Stimulated activated CD4-positive, alpha-beta T cell treated with anti-CD3 and anti-CD28 coated beads, Interleukin-12 subunit alpha, Interleukin-12 subunit beta, amount 100 ng/mL, for 48 hours (primary cell): ENCODE results near the gene CLDN5.
"Not testable (repeated sequence)": the region's sequence is repeated elsewhere in the genome, so short reads cannot be mapped to it uniquely, and the experiment has no call there.

Experiments used
- DNase-seq, 3 donors: peaks; one replicate each; pipeline ENCODE4 v3.0.0-alpha.2; 2020; ENCODE audit warnings: low read depth in 2 of 3, low spot score in 1 of 3

Gene CLDN5

DNA sequence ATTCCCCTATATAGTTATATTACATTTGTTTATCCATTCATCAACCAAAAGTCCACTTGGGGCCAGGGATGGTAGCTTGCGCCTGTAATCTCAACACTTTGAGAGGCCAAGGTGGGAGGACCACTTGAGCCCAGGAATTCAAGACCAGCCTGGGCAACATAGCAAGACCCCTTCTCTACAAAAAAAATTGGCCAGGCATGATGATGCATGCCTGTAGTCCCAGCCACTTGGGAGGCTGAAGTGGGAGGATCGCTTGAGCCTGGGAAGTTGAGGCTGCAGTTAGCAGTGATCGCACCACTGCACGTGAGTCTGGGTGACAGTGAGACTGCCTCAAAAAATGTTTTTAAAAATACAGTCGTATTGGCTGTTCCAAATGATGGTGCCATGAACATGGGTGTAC, 24.2 kb upstream of the CLDN5 start:
- DNase-seq, result not testable (repeated sequence)

DNA sequence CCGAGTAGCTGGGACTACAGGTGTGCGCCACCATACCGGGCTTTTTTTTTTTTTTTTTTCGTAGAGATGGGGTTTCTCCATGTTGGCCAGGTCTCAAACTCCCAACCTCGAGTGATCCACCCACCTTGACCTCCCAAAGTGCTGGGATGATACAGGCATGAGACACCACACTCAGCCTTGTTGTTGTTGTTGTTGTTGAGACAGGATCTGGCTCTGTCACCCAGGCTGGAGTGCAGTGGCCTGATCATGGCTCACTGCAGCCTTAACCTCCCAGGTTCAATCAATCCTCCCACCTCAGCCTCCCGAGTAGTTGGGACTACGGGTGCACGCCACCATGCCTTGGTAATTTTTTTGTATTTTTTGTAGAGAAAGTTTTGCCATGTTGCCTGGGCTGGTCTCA, 23.4 kb upstream of the CLDN5 start:
- no peak for DNase-seq

DNA sequence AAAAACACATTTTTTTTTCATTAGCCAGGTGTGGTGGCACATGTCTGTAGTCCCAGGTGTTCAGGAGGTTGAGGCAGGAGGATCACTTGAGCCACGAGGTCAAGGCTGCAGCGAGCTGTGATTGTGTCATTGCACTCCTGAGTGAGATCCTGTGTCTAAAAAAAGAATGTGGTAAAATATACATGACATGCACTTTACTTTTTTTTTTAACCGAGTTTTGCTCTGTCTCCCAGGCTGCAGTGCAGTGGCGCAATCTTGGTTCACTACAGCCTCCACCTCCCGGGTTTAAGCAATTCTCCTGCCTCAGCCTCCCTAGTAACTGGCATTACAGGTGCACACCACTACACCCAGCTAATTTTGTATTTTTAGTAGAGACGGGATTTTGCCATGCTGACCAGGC, 22.5 kb upstream of the CLDN5 start:
- DNase-seq, result no peak

DNA sequence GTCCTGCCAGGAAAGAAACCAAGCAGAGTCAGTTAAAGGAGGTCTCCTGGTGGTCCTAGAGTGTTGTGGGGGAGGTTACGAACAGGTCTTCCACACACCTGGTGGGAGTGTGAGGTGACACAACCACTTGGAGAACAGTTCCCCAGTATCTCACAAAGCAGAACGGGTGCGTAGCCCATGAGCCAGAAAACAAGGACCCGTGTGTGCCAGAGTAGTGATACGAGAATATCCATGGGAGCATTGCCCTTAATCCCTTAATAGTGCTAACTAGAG, 21.7 kb upstream of the CLDN5 start:
- no peak for DNase-seq

DNA sequence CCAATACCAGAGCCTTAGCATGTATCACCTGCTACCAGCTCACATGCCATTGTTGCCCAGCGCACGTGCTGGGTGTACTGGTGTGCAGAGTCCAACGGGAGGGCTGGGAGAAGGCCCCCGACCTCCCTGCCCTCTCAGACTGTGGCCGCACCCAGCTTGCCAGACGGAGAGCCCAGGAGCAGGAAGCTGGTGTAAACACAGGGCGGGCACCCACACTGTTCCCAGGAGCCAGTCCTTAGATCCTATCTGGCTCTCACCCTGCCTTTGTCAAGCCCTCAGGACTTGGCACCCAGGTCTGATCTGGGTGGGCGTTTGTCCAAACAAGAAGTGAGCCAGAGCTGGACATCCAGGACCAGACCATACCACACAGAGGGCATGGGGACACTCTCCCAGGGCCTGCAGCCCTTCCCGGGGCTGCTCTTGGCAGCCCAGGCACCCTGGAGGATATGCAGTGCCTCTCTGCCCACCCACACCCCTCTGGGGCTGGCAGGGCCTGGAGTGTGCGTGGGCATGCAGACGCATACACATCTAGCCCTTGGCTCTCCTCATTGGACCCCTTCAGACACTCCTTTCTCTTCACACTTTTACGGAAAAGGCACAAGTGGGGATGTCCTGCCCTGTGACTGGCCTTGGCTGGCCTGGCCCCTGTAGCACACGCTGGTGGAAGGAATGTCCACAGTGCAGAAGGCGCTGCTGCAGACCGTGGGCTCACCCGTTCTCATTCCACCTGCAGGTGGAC, 19.9 kb upstream of the CLDN5 start:
- no peak for DNase-seq

DNA sequence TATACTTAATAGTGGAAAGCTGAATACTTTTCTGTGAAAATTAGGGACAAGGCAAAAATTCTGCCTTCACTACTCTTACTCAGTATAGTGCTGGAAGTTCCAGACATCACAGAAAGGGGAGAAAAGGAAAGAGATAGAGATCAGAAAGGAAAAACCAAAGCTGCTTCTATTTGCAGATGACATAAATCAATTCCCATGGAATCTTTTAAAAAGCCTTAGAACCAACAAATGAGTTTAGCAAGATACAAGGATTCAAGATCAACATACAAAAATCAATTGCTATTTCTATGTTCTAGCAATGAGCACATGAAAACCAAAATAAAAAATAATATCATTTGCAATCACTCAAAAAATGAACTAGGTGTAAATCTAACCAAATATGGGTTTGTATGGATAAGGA, 16.2 kb upstream of the CLDN5 start:
- DNase-seq, result no peak

DNA sequence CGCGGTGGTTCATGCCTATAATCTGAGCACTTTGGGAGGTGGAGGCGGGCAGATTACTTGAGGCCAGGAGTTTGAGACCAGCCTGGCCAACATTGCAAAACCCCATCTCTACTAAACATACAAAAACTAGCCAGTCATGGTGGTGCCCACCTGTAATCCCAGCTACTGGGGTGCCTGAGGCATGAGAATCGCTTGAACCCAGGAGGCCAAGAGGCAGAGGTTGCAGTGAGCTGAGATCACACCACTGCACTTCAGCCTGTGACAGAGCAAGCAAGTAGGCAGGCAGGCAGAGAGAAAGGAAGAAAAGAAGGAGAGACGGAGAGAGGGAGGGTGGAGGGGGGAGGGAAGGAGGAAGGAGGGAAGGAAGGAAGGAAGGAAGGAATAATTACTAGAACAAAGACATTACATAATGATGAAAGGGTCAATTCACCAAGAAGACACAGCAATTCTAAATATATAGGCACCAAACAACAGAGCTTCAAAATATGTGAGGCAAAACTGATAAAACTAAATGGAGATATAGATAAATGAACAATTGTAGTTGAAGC, 13.8 kb upstream of the CLDN5 start:
- DNase-seq, result no peak

DNA sequence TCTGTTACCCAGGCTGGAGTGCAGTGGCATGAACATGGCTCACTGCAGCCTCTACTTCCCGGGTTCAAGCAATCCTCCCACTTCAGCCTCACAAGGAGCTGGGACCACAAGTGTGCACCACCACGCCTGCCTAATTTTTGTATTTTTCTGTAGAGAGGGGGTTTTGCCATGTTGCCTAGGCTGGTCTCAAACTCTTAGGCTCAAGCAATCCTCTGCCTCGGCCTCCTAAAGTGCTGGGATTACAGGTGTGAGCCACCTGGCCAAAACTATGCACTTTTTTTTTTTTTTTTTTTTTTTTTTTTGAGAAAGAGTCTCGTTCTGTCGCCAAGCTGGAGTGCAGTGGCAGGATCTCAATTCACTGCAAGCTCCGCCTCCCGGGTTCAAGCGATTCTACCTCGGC, 12.4 kb upstream of the CLDN5 start:
- DNase-seq, result no peak

DNA sequence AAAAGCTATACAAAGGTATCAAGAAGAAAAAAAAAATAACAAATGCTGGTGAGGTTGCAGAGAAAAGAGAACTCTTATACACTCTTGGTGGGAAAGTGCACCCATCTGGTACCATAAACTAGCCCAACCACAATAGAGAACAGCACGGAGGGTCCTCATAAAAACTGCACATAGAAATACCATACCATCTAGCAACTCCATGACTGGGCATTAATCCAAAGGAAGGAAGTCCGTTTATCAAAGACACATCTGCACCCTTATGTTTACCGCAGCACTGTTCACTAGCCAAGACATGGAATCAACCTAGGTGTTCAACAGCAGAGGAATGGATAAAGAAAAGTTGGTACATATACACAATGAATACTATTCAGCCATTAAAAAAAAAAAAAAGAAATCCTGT, 10.8 kb upstream of the CLDN5 start:
- DNase-seq, result no peak

DNA sequence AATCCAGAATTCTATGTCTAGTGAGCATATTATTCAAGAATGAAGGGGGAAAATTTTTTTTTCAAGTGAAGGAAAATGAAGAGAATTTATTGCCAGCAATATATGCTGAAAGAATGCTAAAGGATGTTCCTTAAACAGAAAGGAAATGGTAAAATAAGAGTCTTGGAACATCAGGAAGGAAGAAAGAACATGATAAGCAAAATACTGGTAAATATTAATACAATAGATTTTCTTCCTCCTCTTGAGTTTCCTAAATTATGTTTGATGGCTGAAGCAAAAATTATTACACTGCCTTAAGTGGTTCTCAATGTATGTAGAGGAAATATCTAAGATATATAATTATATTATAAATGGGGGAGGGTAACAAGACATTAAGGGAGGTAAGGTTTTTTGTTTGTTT, 9.6 kb upstream of the CLDN5 start:
- no peak for DNase-seq

DNA sequence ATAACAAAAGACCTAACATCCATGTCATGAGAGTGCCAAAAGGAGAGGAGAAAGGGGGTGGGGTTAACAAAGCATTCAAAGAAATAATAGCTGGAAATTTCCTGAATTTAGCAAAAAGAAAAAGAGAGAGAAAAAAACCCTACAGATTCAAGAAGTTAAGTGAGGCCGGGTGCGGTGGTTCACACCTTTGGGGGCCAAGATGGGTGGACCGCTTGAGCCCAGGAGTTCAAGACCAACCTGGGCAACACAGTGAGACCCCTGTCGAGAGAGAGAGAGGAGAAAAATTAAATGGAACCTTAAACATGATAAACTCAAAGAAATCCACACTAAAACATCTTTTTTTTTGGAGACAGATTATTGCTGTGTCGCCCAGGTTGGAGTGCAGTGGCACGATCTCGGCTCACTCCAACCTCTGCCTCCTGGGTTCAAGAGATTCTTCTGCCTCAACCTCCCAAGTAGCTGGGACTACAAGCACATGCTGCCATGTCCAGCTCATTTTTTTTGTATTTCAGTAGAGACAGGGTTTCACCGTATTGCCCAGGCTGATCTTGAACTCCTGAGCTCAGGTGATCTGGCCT, 8.9 kb upstream of the CLDN5 start:
- DNase-seq, result no peak

DNA sequence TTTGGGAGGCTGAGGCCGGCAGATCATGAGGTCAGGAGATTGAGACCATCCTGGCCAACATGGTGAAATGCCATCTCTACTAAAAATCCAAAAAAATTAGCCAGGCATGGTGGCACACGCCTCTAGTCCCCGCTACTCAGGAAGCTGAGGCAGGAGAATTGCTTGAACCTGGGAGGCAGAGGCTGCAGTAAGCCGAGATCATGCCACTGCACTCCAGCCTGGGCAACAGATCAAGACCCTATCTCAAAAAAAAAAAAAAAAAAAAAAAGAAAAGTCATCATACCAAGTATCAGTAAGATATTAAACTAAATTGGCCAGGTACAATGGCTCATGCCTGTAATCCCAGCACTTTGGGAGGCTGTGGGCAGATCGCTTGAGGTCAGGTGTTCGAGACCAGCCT, 7.1 kb upstream of the CLDN5 start:
- DNase-seq, result not testable (repeated sequence)

DNA sequence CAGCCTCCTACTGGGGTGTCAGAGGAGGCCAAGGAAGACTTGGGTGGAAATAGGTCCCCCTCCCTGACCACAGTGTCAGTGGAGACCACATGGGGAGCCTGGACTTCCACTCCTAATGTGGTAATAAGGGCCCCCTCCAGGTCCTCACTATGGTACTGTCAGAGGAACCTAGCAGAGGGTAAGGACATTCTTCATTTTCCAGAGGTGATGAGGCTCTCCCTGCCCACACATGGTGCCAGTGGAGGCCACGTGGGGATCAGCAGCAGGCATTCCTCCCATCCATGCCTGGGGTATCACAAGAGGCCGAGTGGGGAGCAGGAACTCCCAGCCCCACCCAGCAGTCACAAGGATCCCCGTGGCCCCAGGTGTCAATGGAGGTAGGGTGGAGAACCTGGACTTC, 6.5 kb upstream of the CLDN5 start:
- DNase-seq, result no peak

DNA sequence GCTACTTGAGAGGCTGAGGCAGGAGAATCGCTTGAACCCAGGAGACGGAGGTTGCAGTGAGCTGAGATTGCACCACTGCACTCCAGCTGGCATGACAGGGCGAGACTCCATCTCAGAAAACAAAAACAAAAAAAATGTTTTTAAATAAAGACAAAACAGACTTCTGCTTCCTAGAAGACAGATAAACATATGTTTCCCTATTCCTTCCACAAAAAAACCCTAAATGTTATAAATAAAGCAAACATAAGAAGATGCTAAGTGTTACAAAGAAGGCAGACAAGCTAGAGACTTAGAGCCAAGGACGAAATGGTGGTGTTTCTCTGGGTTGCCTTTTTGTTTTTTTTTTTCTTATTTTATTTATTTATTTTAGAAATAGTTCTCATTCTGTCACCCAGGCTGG, 5.6 kb upstream of the CLDN5 start:
- no peak for DNase-seq

DNA sequence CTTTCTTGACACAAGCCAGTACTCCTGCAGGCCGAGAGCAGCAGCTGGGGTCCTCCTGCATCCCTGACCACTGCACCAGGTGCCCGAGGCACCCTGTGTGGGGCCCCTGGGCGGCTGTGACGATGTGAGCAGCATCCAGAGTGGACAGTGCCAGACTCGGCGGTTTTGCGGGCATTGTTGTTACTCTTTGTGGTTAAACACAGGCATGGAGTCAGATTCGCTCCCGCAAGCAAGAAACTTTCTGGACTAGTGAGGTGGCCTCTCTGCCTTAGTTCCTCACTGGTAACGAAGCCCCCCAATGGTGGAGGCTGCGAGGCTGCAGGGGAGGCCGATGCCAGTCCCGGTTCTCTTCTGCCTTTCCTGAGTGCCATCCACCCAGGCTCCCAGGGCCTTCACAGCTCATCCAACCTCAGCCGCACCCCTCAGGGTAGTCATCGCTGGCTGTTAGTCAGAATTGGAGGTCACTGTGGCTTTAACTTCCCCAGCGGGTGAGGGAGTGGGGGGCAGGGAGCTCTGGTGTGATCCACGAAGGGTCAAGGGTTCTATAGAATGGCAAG, 3.7 kb upstream of the CLDN5 start:
- DNase-seq, result no peak

DNA sequence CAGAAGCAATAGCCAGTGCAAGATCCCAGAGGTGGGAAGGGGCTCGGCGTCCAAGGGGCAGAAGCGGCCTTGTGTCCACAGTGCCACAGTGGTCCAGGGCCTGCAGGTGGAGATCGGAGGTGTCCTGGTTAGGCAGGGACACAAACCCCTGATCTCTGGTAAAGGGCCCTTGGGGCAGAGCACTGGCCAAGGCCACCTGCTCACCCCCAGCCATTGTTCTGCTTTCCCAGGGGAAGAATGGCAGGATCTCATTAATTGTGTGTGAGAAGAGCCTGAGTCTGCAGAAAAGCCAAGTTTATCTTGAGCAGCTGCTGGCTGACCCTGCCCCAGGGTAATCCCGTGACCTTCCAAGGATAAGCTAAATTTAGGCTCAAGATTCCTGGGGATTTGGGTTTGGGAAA, 3.1 kb upstream of the CLDN5 start:
- no peak for DNase-seq

DNA sequence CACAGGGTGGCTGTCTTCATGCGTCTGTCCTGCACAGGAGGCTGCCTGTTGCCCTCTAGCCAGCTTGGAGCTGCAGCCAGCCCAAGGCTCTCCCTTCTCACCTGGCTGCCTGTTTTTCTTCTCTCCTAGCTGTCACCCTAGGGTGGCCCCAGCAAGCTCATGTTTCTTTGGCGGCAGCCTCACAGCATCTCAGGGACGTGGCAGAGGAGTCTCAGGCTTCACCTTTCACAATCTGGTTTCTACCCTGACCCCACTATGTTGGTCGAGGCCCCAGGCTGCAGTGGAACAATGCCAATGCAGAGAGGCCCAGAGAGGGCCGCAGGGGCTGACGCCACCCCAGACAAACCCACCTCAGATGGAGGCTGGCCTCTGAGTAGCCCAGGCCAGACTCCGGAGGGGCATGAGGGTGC, 2.5 kb upstream of the CLDN5 start:
- no peak for DNase-seq

DNA sequence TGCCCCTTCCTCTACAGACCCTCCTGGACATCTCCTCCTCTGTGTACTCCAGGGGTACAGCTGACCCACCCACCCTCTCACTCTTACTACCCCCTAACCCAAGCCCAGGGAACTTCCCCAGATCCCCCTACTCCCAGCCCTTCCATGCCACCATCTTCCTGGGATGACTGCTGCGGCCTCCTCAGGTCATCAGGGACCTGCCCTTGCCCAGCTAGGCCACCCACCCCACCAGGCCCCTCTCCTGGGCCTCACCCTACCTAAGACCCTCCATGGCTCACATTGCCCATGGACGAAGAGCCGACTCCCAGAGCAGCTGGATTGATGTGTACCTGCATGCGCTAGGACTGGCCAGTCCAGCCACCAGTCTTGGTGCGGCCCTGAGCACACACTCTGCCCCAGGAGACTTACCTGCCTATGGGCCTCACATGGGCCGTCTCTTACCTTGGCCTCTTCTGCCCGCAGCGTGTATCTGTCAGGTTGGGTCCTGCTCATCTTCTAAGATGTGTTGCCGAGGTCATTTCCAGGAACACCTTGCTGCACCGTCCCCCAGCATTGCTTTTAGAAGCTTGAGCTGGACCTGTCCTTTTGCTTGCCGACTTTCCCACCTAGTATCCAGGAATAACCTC, 2.0 kb upstream of the CLDN5 start:
- DNase-seq, result no peak

DNA sequence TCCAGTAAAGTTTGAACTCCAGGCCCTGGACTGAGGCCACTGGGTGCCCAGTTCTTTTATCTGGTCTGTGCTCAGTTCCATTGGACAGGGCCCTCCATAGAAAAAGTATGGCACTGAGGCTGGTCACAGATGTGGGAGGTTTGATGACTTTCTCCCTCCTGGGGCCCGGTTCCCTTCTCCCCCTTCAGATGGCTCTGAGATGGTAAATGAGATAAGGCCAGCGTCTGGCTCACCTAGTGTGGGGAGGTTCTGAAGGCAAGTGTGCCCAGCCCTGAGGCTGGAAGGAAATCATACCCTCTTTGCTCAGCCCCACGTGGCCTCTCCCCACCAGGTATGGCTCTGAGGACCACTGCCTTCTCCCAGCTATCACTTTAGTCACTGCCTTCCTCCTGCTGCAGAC, 1.5 kb upstream of the CLDN5 start:
- DNase-seq, result no peak

DNA sequence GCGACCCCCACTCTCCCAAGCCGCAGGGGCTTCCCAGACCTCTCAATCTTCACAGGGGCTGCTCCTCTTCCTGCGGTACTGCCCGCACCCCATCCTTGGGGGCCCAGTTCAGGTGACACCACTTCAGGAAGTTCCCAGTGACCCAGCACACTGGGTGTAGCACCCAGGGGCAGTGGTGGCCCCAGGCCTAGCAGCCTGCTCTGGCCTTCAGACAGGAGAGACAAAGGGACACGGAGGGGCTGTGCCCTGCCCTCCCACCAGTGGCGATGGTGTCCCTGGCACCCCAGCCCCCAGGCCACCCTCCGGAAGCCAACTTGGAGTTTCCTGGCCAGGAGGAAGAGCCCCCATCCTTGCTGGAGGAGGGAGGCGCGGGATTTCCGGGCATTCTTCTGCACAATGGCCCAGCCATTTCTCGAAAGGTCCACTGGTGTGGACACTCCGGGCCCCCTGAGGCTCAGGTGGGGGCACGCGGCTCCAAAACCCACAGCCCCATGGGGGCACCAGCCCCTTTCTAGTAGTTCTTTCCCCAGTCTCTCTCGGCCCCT, 978 bp upstream of the CLDN5 start:
- no peak for DNase-seq

DNA sequence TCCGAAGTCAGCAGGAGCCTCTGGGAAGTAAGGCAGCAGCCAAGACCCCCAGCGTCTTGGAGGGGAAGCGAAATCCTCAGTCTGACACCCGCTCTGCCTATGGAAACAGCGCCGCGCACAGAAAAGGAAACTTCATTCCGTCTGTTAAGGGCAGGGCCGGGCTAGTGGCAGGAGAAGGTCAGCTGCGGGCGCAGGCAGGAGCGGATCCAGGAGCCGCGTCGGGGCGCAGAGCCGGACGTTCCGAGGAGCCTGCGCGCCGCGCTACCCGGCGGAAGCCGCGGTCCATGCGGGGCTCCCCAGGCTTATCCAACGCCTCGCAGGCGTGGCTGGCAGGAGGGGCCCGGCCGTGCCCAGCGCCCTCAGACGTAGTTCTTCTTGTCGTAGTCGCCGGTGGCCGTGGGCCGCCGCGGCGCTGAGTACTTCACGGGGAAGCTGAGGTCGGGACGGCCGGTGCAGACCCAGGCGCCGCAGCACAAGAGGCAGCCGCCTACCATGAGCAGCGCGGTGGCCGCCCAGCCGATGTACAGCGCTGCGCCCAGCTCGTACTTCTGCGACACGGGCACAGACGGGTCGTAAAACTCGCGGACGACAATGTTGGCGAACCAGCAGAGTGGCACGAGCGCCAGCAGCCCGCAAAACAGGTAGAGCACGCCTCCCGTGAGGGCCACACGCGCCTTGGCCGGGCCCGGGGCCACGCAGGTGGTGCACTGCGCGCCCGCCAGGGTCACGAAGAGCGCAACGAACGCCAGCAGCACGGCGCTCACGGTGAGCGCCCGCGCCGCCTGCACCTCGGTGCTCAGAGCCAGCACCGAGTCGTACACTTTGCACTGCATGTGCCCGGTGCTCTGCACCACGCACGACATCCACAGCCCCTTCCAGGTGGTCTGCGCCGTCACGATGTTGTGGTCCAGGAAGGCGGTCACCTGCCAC, 705 bp downstream of the CLDN5 start:
- DNase-seq, result no peak
